A549 (cell line): ENCODE results near the gene TMPRSS7. TPM values are rescaled to one million over a fixed set of nuclear protein-coding genes. Genes with fewer than 3 reads are reported as not detected.

Experiments used
- ATAC-seq, 2 experiments: fragments of 200-7000 bp in 1 of 2; fragments of >200 bp in 1 of 2; cut with Nextera tagmentation in 1 of 2; cut with Tn5 transposase in 1 of 2; 3 replicates each; pipeline versions ENCODE4 v1.8.0 to v1.9.1; 2018 to 2020; ENCODE audit warnings: mild to moderate bottlenecking in 1 of 2, moderate library complexity in 1 of 2
- CTCF ChIA-PET: fragments of 300-600 bp; sonication (Branson Sonifier 250); formaldehyde crosslinking; extraction: SDS; loops from one replicate; lab custom pipeline; 2021; ENCODE audit warnings: antibody characterized with exemption, inconsistent platforms; lab: Yijun Ruan, JAX
- POLR2A ChIA-PET: fragments of 350-600 bp; formaldehyde crosslinking; extraction: SDS; loops from one replicate; lab custom pipeline; 2021; ENCODE audit warnings: antibody characterized with exemption, inconsistent platforms; lab: Yijun Ruan, JAX
- DNase-seq, 2 experiments: peaks; one replicate each; pipeline versions ENCODE4 v3.0.0 to v3.0.0-alpha.2; 2011 to 2016; ENCODE audit warnings: low read depth in 1 of 2, low spot score in 1 of 2
- FAIRE-seq: peaks from 2 replicates; lab custom pipeline; 2011; peaks lifted over from hg19 to GRCh38; lab: Jason Lieb, UNC
- H3K27ac ChIP-seq, 2 experiments: fragments of >200 bp; sonication (Bioruptor Twin); formaldehyde crosslinking; 3 replicates each; pipeline ENCODE4 v1.5.1; 2016 to 2017
- H3K4me1 ChIP-seq: fragments of >200 bp; sonication (Bioruptor Twin); formaldehyde crosslinking; 3 replicates; pipeline ENCODE4 v1.6.1; 2016
- H3K4me2 ChIP-seq: fragments of >200 bp; sonication (Bioruptor Twin); formaldehyde crosslinking; 3 replicates; pipeline ENCODE4 v1.6.1; 2016
- H3K4me3 ChIP-seq: fragments of >200 bp; sonication (Bioruptor Twin); formaldehyde crosslinking; 3 replicates; pipeline ENCODE4 v1.5.1; 2016
- H3K9me3 ChIP-seq: fragments of >200 bp; sonication (Bioruptor Twin); formaldehyde crosslinking; 3 replicates; pipeline ENCODE4 v1.6.1; 2016
- CHD4 ChIP-seq: fragments of 200-600 bp; sonication (generic); IDR thresholded peaks from 2 replicates; pipeline ENCODE4 v1.6.1; 2016; ENCODE audit warnings: antibody characterized with exemption, mild to moderate bottlenecking, borderline replicate concordance
- EHF ChIP-seq: fragments of 250-450 bp; sonication (Bioruptor Pico); IDR thresholded peaks from 2 replicates; pipeline ENCODE4 v1.5.0; 2020; ENCODE audit warnings: mild to moderate bottlenecking
- FOXS1 ChIP-seq: fragments of 250-450 bp; sonication (Bioruptor Pico); IDR thresholded peaks from 2 replicates; pipeline ENCODE4 v1.5.0; 2020; ENCODE audit warnings: mild to moderate bottlenecking, moderate library complexity
- HDAC2 ChIP-seq: fragments of 200-600 bp; sonication (generic); IDR thresholded peaks from 2 replicates; pipeline ENCODE4 v1.6.1; 2016
- HOXB5 ChIP-seq: fragments of 250-450 bp; sonication (Bioruptor Pico); IDR thresholded peaks from 2 replicates; pipeline ENCODE4 v1.5.0; 2020; ENCODE audit warnings: mild to moderate bottlenecking, moderate library complexity
- JUN ChIP-seq, 2 experiments: fragments of >200 bp; sonication (Bioruptor Twin); formaldehyde crosslinking; IDR thresholded peaks; 2 replicates in 1 of 2; 3 replicates in 1 of 2; pipeline ENCODE4 v1.6.1; 2016 to 2017
- POLR2AphosphoS2 ChIP-seq: conservative IDR thresholded peaks from 2 replicates; pipeline ENCODE4 v1.6.1; 2012; ENCODE audit warnings: low read length, improper control_type of control experiment, inconsistent platforms
- RARB ChIP-seq: fragments of 250-450 bp; sonication (Bioruptor Pico); IDR thresholded peaks from 2 replicates; pipeline ENCODE4 v1.8.0; 2021; ENCODE audit warnings: mild to moderate bottlenecking, moderate library complexity
- RCOR1 ChIP-seq: fragments of 150-350 bp; IDR thresholded peaks from 2 replicates; pipeline ENCODE4 v1.6.1; 2014; ENCODE audit warnings: antibody characterized with exemption, low read length, low read depth
- RFX5 ChIP-seq: fragments of 450-650 bp; IDR thresholded peaks from 2 replicates; pipeline ENCODE4 v1.7.1; 2014; ENCODE audit warnings: antibody characterized with exemption, mild to moderate bottlenecking, moderate library complexity
- RNF2 ChIP-seq: fragments of 200-600 bp; sonication (generic); IDR thresholded peaks from 2 replicates; pipeline ENCODE4 v1.6.1; 2016; ENCODE audit warnings: low read depth, mild to moderate bottlenecking, antibody characterized with exemption, moderate library complexity, borderline replicate concordance
- TP53 ChIP-seq: fragments of 250-450 bp; sonication (Bioruptor Pico); IDR thresholded peaks from 2 replicates; pipeline ENCODE4 v1.5.0; 2021; ENCODE audit warnings: mild to moderate bottlenecking, moderate library complexity
- ZFP36 ChIP-seq: fragments of 450-650 bp; IDR thresholded peaks from 2 replicates; pipeline ENCODE4 v1.6.1; 2014; ENCODE audit warnings: borderline replicate concordance; ENCODE audit not compliant: partially characterized antibody
- WGBS: methylation state at CpG from one replicate; pipeline ENCODE4 v1.1.6; 2017; ENCODE audit errors: missing lambda C conversion rate; 5-methylcytosine and 5-hydroxymethylcytosine counted together
- polyA plus RNA-seq, 4 experiments: library from polyadenylated mRNA; depleted of rRNA in 3 of 4; stranded (reverse); fragments of >200 nt; fragmentation: RNase III in 1 of 4; extraction: RNeasy Plus Mini Kit Qiagen cat#74134 plus additional on column Dnase treatment in 1 of 4; gene quantifications; 2 replicates in 3 of 4; 3 replicates in 1 of 4; pipeline ENCODE4 v1.2.3, GENCODE V29; 2011 to 2017
- TF ChIP-seq, protein P1 (sequence below): fragments of 450-650 bp; IDR thresholded peaks from 2 replicates; pipeline ENCODE4 v1.6.1; 2014; ENCODE audit warnings: antibody characterized with exemption
- TF ChIP-seq, protein P2 (sequence below): fragments of 250-450 bp; sonication (Bioruptor Pico); IDR thresholded peaks from 2 replicates; pipeline ENCODE4 v1.5.0; 2021; ENCODE audit warnings: mild to moderate bottlenecking, moderate library complexity, borderline replicate concordance
- TF ChIP-seq, protein P3 (sequence below): IDR thresholded peaks from 2 replicates; pipeline ENCODE4 v1.6.1; 2012
- TF ChIP-seq, protein P4 (sequence below): fragments of 250-450 bp; sonication (Bioruptor Pico); IDR thresholded peaks from 2 replicates; pipeline ENCODE4 v1.5.0; 2020; ENCODE audit warnings: low read depth, mild to moderate bottlenecking, moderate library complexity
- TF ChIP-seq, protein P5 (sequence below): fragments of >200 bp; sonication (Bioruptor Twin); formaldehyde crosslinking; IDR thresholded peaks from 2 replicates; pipeline ENCODE4 v1.6.1; 2016

Gene TMPRSS7
- polyA plus RNA-seq, 2 of the 4 experiments (the other 2 are of a cell fraction): 0.04 to 0.09 TPM

DNA sequence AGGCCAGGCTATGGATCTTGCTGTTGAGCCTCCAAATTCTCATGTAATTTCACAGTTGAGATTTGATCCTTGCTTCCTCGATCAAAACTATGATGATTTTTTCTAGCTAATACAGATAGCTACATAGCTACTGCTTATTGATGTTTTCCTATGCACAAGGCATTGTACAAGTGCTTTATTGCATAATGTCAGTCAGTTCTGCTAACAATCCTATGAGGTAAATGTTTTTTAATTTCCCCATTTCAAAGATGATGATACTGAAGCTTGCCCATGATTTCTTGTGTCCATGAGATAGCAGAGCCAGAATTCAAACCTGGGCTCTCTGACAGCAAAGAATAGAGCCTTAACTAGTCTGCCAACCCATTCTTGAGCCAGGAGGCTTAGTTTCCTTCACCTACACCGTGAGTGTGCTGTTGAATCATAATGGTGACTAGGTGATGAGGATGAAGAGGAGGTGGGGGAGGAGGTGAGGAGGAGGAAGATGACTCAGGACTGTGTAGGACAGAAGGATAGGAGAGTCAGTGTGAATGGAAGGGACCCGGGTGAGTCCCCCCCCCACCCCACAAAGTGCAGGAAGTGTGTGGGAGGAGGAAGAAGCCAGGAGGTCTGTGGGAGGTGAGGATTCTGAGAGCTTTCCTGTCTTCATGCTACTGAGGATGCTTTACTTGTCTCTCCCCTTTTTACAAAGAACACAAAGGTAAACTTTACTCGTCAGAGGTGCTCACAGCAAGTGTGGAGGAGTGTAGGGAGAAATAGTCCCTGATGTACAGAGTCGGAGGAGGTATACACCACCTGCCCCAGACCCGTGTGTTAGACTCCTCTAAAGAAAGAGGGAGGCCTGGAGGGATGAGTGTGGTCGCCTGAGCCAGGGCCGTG lies 32.2 kb upstream of the TMPRSS7 start:
- POLR2A ChIA-PET: no interaction called here
- TF ChIP-seq RCOR1 (no peak), HDAC2 (no peak), RNF2 (no peak), JUN (IDR thresholded peaks at IDR 0.05) (no peak), RFX5 (no peak), HOXB5 (CRISPR knock-in tag) (no peak)
- TF ChIP-seq, protein P1, sequence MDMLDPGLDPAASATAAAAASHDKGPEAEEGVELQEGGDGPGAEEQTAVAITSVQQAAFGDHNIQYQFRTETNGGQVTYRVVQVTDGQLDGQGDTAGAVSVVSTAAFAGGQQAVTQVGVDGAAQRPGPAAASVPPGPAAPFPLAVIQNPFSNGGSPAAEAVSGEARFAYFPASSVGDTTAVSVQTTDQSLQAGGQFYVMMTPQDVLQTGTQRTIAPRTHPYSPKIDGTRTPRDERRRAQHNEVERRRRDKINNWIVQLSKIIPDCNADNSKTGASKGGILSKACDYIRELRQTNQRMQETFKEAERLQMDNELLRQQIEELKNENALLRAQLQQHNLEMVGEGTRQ: no peak
- TF ChIP-seq, protein P2, sequence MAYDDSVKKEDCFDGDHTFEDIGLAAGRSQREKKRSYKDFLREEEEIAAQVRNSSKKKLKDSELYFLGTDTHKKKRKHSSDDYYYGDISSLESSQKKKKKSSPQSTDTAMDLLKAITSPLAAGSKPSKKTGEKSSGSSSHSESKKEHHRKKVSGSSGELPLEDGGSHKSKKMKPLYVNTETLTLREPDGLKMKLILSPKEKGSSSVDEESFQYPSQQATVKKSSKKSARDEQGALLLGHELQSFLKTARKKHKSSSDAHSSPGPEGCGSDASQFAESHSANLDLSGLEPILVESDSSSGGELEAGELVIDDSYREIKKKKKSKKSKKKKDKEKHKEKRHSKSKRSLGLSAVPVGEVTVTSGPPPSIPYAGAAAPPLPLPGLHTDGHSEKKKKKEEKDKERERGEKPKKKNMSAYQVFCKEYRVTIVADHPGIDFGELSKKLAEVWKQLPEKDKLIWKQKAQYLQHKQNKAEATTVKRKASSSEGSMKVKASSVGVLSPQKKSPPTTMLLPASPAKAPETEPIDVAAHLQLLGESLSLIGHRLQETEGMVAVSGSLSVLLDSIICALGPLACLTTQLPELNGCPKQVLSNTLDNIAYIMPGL (CRISPR knock-in tag): no peak
- TF ChIP-seq, protein P3, sequence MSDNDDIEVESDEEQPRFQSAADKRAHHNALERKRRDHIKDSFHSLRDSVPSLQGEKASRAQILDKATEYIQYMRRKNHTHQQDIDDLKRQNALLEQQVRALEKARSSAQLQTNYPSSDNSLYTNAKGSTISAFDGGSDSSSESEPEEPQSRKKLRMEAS: no peak
- TF ChIP-seq, protein P4, sequence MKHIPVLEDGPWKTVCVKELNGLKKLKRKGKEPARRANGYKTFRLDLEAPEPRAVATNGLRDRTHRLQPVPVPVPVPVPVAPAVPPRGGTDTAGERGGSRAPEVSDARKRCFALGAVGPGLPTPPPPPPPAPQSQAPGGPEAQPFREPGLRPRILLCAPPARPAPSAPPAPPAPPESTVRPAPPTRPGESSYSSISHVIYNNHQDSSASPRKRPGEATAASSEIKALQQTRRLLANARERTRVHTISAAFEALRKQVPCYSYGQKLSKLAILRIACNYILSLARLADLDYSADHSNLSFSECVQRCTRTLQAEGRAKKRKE (CRISPR knock-in tag): no peak
- TF ChIP-seq, all 56 proteins: peak for 0
- CTCF ChIA-PET: interaction anchor here (1.0 to 6.6 kb wide), 10 partner anchors 9 to 335 kb away, joined by 3 to 81 read pairs (median 4); partner anchors contain the start of gene ABHD10
- no peaks in the 10 kb centered on the region for H3K9me3 ChIP-seq
- 54% methylated on average over 8 of the region's 8 CpGs for WGBS
- no peak overlapping the region for H3K4me3 ChIP-seq
- FAIRE-seq (no peak), ATAC-seq (no peak), DNase-seq (no peak)
- no peak overlapping the region for H3K4me2 ChIP-seq
- no peaks in the 10 kb centered on the region; the same call in 2 of the 3 replicates for H3K4me1 ChIP-seq
- no peak overlapping the region for H3K27ac ChIP-seq

DNA sequence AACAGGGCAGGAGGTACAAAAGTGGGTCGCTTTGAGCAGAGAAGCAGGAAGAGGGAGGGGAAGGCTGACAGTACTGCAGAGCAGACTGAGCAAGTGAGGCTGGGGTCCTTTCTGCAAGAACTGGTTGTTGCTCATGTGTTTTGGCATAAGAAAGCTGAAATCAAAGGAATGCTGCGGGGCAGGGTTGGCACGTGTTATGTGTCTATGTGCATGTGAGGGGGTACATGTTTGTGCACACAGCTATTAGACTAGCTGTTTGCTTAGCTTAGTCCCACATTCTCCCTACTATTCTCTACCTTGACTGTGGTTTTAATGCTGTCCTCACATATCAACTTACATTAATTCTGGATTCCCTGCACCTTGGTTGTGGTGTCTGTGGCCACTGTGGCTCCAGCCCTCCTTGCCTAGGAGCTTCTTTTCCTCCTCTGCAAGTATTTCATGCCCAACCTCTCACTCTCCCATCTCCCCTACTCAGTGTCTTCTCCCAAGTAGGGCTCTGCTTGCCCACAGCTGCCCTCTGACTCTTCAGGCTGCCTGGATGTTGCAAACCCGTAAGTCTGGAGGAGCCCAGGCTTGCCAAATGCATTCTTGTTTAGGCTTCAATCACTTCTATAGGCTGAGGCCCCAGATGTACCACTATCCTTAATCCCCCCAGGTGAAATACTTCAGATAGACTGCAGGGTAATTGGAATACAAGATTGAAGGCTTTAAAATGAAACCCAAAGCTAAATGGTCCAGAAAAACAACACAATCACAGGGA lies 31.0 kb upstream of the TMPRSS7 start:
- ATAC-seq (0 out of 6 replicates have a peak, but pooled peaks of 1 of the 2 experiments have one; percentile 22), DNase-seq (no peak), FAIRE-seq (no peak)
- Histone ChIP-seq H3K27ac (no peak overlapping the region), H3K9me3 (no peaks in the 10 kb centered on the region), H3K4me2 (no peak overlapping the region), H3K4me3 (no peak overlapping the region), H3K4me1 (no peaks in the 10 kb centered on the region; the same call in 2 of the 3 replicates)
- TF ChIP-seq, protein P5, sequence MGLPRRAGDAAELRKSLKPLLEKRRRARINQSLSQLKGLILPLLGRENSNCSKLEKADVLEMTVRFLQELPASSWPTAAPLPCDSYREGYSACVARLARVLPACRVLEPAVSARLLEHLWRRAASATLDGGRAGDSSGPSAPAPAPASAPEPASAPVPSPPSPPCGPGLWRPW: no peak
- no peak for TF ChIP-seq JUN (IDR thresholded peaks at IDR 0.05)
- no peak for TF ChIP-seq TP53 (CRISPR knock-in tag)
- no peak for TF ChIP-seq EHF (CRISPR knock-in tag)
- TF ChIP-seq RARB: no peak
- TF ChIP-seq FOXS1 (CRISPR knock-in tag): no peak
- TF ChIP-seq, protein P1: no peak
- TF ChIP-seq ZFP36: no peak
- no peak for TF ChIP-seq POLR2AphosphoS2
- TF ChIP-seq CHD4: no peak
- POLR2A ChIA-PET: interaction anchor here (0.5 kb wide), 1 partner anchor 14 kb away, joined by 3 read pairs; no protein-coding TSS in a partner anchor
- 77% methylated on average over 4 of the region's 4 CpGs for WGBS
- CTCF ChIA-PET: interaction anchor here (1.1 to 6.6 kb wide), 9 partner anchors 11 to 336 kb away, joined by 3 to 81 read pairs (median 5); partner anchors contain the start of gene ABHD10
